ENCODE results near the gene CYP24A1.

Gene CYP24A1

DNA sequence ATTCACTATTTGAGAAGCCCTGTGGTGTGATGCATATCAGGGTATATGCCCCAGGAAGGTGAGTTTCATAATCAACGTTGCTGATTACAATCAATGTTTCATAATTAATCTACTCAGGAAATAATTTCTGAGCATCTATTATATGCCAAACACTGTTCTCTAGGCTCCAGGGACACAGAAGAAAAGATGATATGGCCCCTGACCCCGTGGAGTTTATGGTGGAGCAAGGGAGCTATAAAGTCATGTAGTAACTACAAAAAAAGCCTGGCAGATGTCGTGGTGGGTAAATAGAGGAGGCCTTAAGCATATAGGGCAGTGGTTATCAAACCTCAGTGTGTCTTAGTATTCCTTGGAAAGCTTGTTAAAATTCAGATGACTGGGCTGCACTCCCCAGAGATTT is 63.3 kb downstream of the CYP24A1 start:
- no peak for DNase-seq

DNA sequence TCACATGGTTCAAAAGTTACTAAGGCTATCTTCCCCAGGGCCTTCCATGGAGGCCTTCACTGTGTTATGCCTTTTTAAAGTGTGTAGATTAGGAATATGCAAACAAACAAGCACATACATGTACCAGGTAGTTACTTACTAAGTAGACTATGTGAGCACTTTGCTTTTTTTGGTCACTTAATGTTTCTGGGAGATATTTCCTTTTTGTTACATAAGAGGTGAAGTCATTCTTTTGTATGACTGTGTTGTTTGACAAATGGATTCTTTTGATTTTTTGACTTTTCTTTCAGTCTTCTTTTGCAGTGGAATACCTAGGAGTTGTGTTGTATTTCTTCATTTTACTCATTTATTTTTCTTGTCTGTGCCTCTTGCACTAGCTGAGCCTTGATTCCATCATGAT is 63.7 kb downstream of the CYP24A1 start:
- DNase-seq = no peak

GRCh38 chr20:54108817-54109216 is 65.0 kb downstream of the CYP24A1 start:
- no peak for DNase-seq

DNA sequence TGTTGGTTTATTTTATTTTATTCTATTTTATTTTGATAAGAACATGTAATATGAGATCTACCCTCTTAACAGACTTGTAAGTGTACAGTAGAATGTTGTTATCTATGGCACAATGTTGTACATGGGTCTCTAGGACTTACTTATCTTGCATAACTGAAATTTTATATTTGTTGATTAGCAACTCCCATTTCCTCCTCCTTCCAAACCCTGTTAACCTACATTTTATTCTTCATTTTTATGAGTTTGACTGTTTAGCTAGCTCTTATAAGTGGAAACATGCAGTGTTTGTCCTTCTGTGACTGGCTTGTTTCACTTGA is 65.5 kb downstream of the CYP24A1 start:
- no peak for DNase-seq

GRCh38 chr20:54107600-54108325 is 66.0 kb downstream of the CYP24A1 start:
- no peak for DNase-seq

GRCh38 chr20:54107181-54107580 is 66.6 kb downstream of the CYP24A1 start:
- no peak for DNase-seq

GRCh38 chr20:54106162-54106561 is 67.6 kb downstream of the CYP24A1 start:
- no peak for DNase-seq

DNA sequence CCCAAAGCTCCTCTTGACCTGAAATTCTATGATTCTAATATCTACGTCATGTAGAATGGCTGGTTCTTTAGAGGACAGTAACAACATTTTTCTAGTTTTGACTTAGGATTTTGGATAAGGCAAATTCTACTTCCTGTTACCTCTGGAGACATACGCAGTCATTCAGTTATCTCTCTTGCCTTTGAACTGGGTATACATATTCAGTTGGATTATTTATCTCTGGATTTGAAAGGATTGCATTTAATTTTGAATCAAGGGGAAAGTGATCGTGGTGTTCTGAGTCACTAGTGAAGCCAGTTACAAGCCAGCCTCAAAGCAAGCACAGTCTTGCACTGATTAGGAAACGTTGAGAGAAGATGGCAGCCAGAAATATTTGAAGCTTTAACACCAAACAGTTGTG is 68.1 kb downstream of the CYP24A1 start:
- no peak for DNase-seq

DNA sequence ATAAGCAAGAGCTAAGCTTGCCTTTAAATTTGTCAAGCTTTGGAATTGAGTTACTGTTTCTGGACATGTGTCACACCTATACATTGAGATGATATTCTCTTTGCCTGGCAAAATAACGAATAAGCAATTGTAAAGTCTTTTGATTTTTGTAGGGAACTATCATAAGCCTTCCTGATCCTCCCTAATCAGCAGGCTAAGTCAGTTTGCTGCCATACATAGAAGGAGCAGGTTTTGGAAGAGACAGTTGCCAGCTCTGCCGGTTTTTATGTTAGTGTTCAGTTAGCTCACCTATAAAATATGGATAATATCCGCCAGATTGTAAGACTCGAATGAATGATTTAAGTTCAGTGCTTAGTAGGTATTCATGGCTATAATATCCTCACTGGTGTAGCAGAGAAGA is 69.0 kb downstream of the CYP24A1 start:
- DNase-seq = no peak

GRCh38 chr20:54103762-54104600 is 69.8 kb downstream of the CYP24A1 start:
- no peak for DNase-seq
